ENCODE measurements around the gene GOLGA8M. TPM values are rescaled to one million over a fixed set of nuclear protein-coding genes. Genes with fewer than 3 reads are reported as not detected.
"Not testable (repeated sequence)": the region's sequence is repeated elsewhere in the genome, so short reads cannot be mapped to it uniquely, and the experiment has no call there.

The GOLGA8M gene
- total and polyA plus RNA-seq, 2 of the 8 experiments (the other 6 are each of a cell fraction or from before 2014, with no cell fraction given) = not detected

- H2BK12ac ChIP-seq (ENCODE audit: low read depth, low read length); H3K4me2 ChIP-seq (ENCODE audit: insufficient read depth in 1 of 2, low read depth in 2 of 2, low read length in 2 of 2); H3K23me2 ChIP-seq (ENCODE audit: low read depth, low read length); H3K56ac ChIP-seq (replicated peaks; ENCODE audit: insufficient read length, low read depth, low read length); FAIRE-seq; DNase-seq (ENCODE audit: low read depth in 1 of 2, low spot score in 2 of 2); H4K20me1 ChIP-seq (replicated peaks in 1 of 2; ENCODE audit: control insufficient read depth in 1 of 2, insufficient read depth in 2 of 2, low read length in 2 of 2); H3K9ac ChIP-seq (replicated peaks in 1 of 4; ENCODE audit: extremely low read depth in 1 of 4, low read depth in 3 of 4, low read length in 3 of 4); H4K91ac ChIP-seq (replicated peaks; ENCODE audit: insufficient read length, low read length); H2BK5ac ChIP-seq (ENCODE audit: low read depth, low read length); H3K4me1 ChIP-seq (replicated peaks in 1 of 4; ENCODE audit: control insufficient read depth in 3 of 4, insufficient read depth in 4 of 4, low read length in 3 of 4); H4K5ac ChIP-seq (ENCODE audit: insufficient read length, low read depth, low read length); H2BK20ac ChIP-seq (ENCODE audit: low read length); H3K18ac ChIP-seq (ENCODE audit: extremely low read depth, low read length); H3K27ac ChIP-seq (ENCODE audit: low read depth, low read length); H3K79me2 ChIP-seq (ENCODE audit: control insufficient read depth in 1 of 2, insufficient read depth in 2 of 2, low read length in 2 of 2); H3K27me3 ChIP-seq (replicated peaks in 1 of 4; ENCODE audit: control insufficient read depth in 3 of 4, extremely low read depth in 1 of 4, insufficient read depth in 3 of 4, low read length in 3 of 4); H3K14ac ChIP-seq (ENCODE audit: insufficient read length); H3K79me1 ChIP-seq (ENCODE audit: low read depth, low read length); H4K8ac ChIP-seq (ENCODE audit: extremely low read depth, insufficient read depth, low read length); CTCF ChIA-PET (ENCODE audit: partially characterized antibody); H2BK15ac ChIP-seq (ENCODE audit: low read length); H3K23ac ChIP-seq (ENCODE audit: insufficient read length); H3K4me3 ChIP-seq (ENCODE audit: extremely low read depth in 1 of 4, insufficient read depth in 2 of 4, low read depth in 3 of 4, low read length in 4 of 4); H2AK5ac ChIP-seq (ENCODE audit: low read depth, low read length); H2AFZ ChIP-seq (ENCODE audit: low read length); H3K9me3 ChIP-seq (ENCODE audit: insufficient read depth in 2 of 2, low read depth in 1 of 2, low read length in 1 of 2); H3K36me3 ChIP-seq (ENCODE audit: control insufficient read depth in 2 of 4, insufficient read depth in 4 of 4, low read length in 3 of 4); POLR2A ChIA-PET (ENCODE audit: partially characterized antibody); H3K4ac ChIP-seq (replicated peaks; ENCODE audit: insufficient read length, low read depth, low read length); H2BK120ac ChIP-seq (replicated peaks; ENCODE audit: low read depth, low read length): not testable (repeated sequence)
- 79% methylated on average over 4 of the region's 5 CpGs; no CpG with 5 or more reads in 1 of the 2 experiments for WGBS, 2 experiments (ENCODE audit: extremely low coverage in 1 of 2, insufficient coverage in 1 of 2, insufficient read length in 1 of 2, insufficient replicate concordance in 2 of 2, low coverage in 1 of 2, low lambda C conversion rate in 2 of 2, missing lambda C conversion rate in 1 of 2)
Observed at GRCh38 chr15:28723986-28724385, 11.8 kb upstream of the GOLGA8M start.

GRCh38 chr15:28719626-28720025 is 7.4 kb upstream of the GOLGA8M start:
- H3K4me3 ChIP-seq (ENCODE audit: extremely low read depth in 1 of 4, insufficient read depth in 2 of 4, low read depth in 3 of 4, low read length in 4 of 4); H4K8ac ChIP-seq (ENCODE audit: extremely low read depth, insufficient read depth, low read length); H2BK120ac ChIP-seq (replicated peaks; ENCODE audit: low read depth, low read length); H3K4me1 ChIP-seq (replicated peaks in 1 of 4; ENCODE audit: control insufficient read depth in 3 of 4, insufficient read depth in 4 of 4, low read length in 3 of 4); H3K36me3 ChIP-seq (ENCODE audit: control insufficient read depth in 2 of 4, insufficient read depth in 4 of 4, low read length in 3 of 4); H3K18ac ChIP-seq (ENCODE audit: extremely low read depth, low read length); H3K27me3 ChIP-seq (replicated peaks in 1 of 4; ENCODE audit: control insufficient read depth in 3 of 4, extremely low read depth in 1 of 4, insufficient read depth in 3 of 4, low read length in 3 of 4); H3K79me1 ChIP-seq (ENCODE audit: low read depth, low read length); H2BK15ac ChIP-seq (ENCODE audit: low read length); H3K23me2 ChIP-seq (ENCODE audit: low read depth, low read length); H4K20me1 ChIP-seq (replicated peaks in 1 of 2; ENCODE audit: control insufficient read depth in 1 of 2, insufficient read depth in 2 of 2, low read length in 2 of 2); H2BK5ac ChIP-seq (ENCODE audit: low read depth, low read length); POLR2A ChIA-PET (ENCODE audit: partially characterized antibody); H4K91ac ChIP-seq (replicated peaks; ENCODE audit: insufficient read length, low read length); CTCF ChIA-PET (ENCODE audit: partially characterized antibody); H3K4ac ChIP-seq (replicated peaks; ENCODE audit: insufficient read length, low read depth, low read length); FAIRE-seq; H2AFZ ChIP-seq (ENCODE audit: low read length); H3K9me3 ChIP-seq (ENCODE audit: insufficient read depth in 2 of 2, low read depth in 1 of 2, low read length in 1 of 2); H3K23ac ChIP-seq (ENCODE audit: insufficient read length); H3K9ac ChIP-seq (replicated peaks in 1 of 4; ENCODE audit: extremely low read depth in 1 of 4, low read depth in 3 of 4, low read length in 3 of 4); H2BK12ac ChIP-seq (ENCODE audit: low read depth, low read length); H3K79me2 ChIP-seq (ENCODE audit: control insufficient read depth in 1 of 2, insufficient read depth in 2 of 2, low read length in 2 of 2); H3K56ac ChIP-seq (replicated peaks; ENCODE audit: insufficient read length, low read depth, low read length); H3K14ac ChIP-seq (ENCODE audit: insufficient read length); H3K4me2 ChIP-seq (ENCODE audit: insufficient read depth in 1 of 2, low read depth in 2 of 2, low read length in 2 of 2); H3K27ac ChIP-seq (ENCODE audit: low read depth, low read length); H2BK20ac ChIP-seq (ENCODE audit: low read length); H2AK5ac ChIP-seq (ENCODE audit: low read depth, low read length); H4K5ac ChIP-seq (ENCODE audit: insufficient read length, low read depth, low read length); DNase-seq (ENCODE audit: low read depth in 1 of 2, low spot score in 2 of 2): not testable (repeated sequence)
- WGBS, 2 experiments (ENCODE audit: extremely low coverage in 1 of 2, insufficient coverage in 1 of 2, insufficient read length in 1 of 2, insufficient replicate concordance in 2 of 2, low coverage in 1 of 2, low lambda C conversion rate in 2 of 2, missing lambda C conversion rate in 1 of 2) = 88% methylated on average over 4 of the region's 4 CpGs; no CpG with 5 or more reads in 1 of the 2 experiments

Data from H1 (cell line).